H1 (cell line): ENCODE results near the gene LRRTM3. TPM values are rescaled to one million over a fixed set of nuclear protein-coding genes. Genes with fewer than 3 reads are reported as not detected.

Experiments
- CHD2 ChIP-seq: IDR thresholded peaks from 2 replicates; pipeline ENCODE4 v1.6.1; 2012; ENCODE audit warnings: low read length, improper control_type of control experiment
- RAD21 ChIP-seq, 2 experiments: IDR thresholded peaks in 1 of 2; conservative IDR thresholded peaks in 1 of 2; 2 replicates each; pipeline ENCODE4 v1.6.1; 2011; ENCODE audit warnings: low read depth in 2 of 2, low read length in 2 of 2, improper control_type of control experiment in 1 of 2, inconsistent platforms in 1 of 2, mild to moderate bottlenecking in 1 of 2, moderate library complexity in 1 of 2
- RBBP5 ChIP-seq: IDR thresholded peaks from 2 replicates; pipeline ENCODE4 v1.7.1; 2012; ENCODE audit warnings: low read depth, mild to moderate bottlenecking, inconsistent platforms, low read length, moderate library complexity, borderline replicate concordance
- SP4 ChIP-seq: IDR thresholded peaks from 2 replicates; pipeline ENCODE4 v1.6.1; 2012; ENCODE audit warnings: low read length, inconsistent platforms
- SUZ12 ChIP-seq: fragments of 200-600 bp; sonication (generic); IDR thresholded peaks from 2 replicates; pipeline ENCODE4 v1.6.1; 2012; ENCODE audit warnings: mild to moderate bottlenecking, inconsistent platforms, low read length, moderate library complexity, mixed read lengths
- polyA plus RNA-seq, 7 experiments: library from polyadenylated mRNA; depleted of rRNA in 3 of 7; stranded (reverse) in 5 of 7; unstranded in 2 of 7; fragments of >200 nt in 5 of 7; fragments of 200-250 nt in 2 of 7; gene quantifications; 1 replicate in 5 of 7; 2 replicates in 1 of 7; 4 replicates in 1 of 7; pipeline versions ENCODE4 v1.2.1 to v1.2.3, GENCODE V29; 2011 to 2013; ENCODE audit warnings: missing spikeins in 2 of 7, mixed read lengths in 2 of 7
- total RNA-seq: library from RNA; stranded (reverse); fragmentation: NEBNext Ultra II Directional; extraction: Animal tissue kit (Norgen Biotek cat#: 25700); gene quantifications from 2 replicates; pipeline ENCODE4 v1.2.1, GENCODE V29; 2021

LRRTM3 gene
- total and polyA plus RNA-seq, 2 of the 8 experiments (the other 6 are each of a cell fraction or from before 2014, with no cell fraction given), result 0.33 to 0.48 TPM

DNA sequence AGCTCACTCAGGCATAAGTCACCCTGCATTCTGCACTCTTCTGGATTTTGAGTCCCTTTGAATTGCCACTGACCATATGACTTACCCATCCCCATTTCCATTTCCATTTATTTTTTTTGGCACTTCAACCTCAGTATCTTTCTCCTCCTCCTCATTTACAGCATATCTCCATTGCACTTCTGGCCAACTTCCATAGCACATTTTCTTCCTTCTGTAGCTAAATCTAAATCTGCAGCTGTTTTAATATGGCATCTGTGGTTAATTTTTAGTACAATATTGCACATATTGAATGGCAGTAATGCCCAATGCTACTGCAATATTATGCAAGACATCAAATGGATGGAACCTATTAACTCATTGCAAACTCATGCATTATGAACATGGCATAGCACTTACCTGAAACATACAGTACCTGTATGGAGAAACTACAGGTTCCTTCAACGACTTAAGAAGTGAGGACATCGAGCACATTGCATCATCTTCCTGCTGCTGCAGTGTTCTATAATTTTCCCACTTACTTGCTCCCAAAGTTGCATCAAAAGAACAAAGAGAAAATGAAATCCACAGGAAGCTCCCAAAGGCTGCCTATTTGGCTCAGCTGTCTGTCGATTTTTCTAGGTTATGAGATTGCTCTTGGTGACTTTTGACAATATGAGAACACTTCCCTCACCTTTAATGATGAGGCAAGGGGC lies 55.7 kb downstream of the LRRTM3 start (continued):
- TF ChIP-seq RAD21 (IDR thresholded peaks at IDR 0.05 in 1 of 2, conservative IDR thresholded peaks at IDR 0.05 in 1 of 2; ENCODE audit: low read depth in 2 of 2, low read length in 2 of 2) (no peak), RBBP5 (no peak), CHD2 (no peak), SP4 (no peak), SUZ12 (no peak)
- TF ChIP-seq, all 59 proteins: peak for 0
